Loucy (cell line): ENCODE data around the gene KDM4B.

Experiments
- H2AFZ ChIP-seq: fragments of 200-600 bp; sonication (generic); 2 replicates; pipeline ENCODE4 v1.6.0; 2016; ENCODE audit warnings: antibody characterized with exemption, mild to moderate bottlenecking, low read length, moderate library complexity
- H3F3A ChIP-seq: fragments of 200-600 bp; 2 replicates; pipeline ENCODE4 v1.6.0; 2016; ENCODE audit warnings: antibody characterized with exemption, low read depth, mild to moderate bottlenecking
- H3K27me3 ChIP-seq: fragments of 200-600 bp; sonication (generic); 2 replicates; pipeline ENCODE4 v1.6.1; 2014; ENCODE audit warnings: low read length, mild to moderate bottlenecking; ENCODE audit not compliant: insufficient read depth, poor library complexity, severe bottlenecking
- H3K36me3 ChIP-seq: fragments of 200-600 bp; sonication (generic); 2 replicates; pipeline ENCODE4 v1.6.1; 2016; ENCODE audit warnings: low read length; ENCODE audit not compliant: insufficient read depth
- H3K4me1 ChIP-seq: fragments of 200-600 bp; sonication (generic); 2 replicates; pipeline ENCODE4 v1.5.1; 2014; ENCODE audit warnings: low read length, mild to moderate bottlenecking; ENCODE audit not compliant: insufficient read depth, poor library complexity, severe bottlenecking
- H3K4me2 ChIP-seq: fragments of 200-600 bp; sonication (generic); 2 replicates; pipeline ENCODE4 v1.6.0; 2014; ENCODE audit warnings: antibody characterized with exemption, low read length, low read depth, mild to moderate bottlenecking; ENCODE audit not compliant: poor library complexity, severe bottlenecking
- H3K4me3 ChIP-seq: fragments of 200-600 bp; sonication (generic); 2 replicates; pipeline ENCODE4 v1.5.1; 2014; ENCODE audit warnings: low read length, mild to moderate bottlenecking, mixed read lengths; ENCODE audit not compliant: poor library complexity, severe bottlenecking
- H3K79me2 ChIP-seq: fragments of 200-600 bp; sonication (generic); 2 replicates; pipeline ENCODE4 v1.6.1; 2014; ENCODE audit warnings: low read length; ENCODE audit not compliant: insufficient read depth
- H3K9ac ChIP-seq: fragments of 200-600 bp; sonication (generic); 2 replicates; pipeline ENCODE4 v1.6.0; 2014; ENCODE audit warnings: mild to moderate bottlenecking, low read depth, low read length, moderate library complexity; ENCODE audit not compliant: poor library complexity, severe bottlenecking
- H3K9me2 ChIP-seq: fragments of 200-600 bp; sonication (generic); replicated peaks from 2 replicates; pipeline ENCODE4 v1.6.1; 2016; ENCODE audit warnings: low read depth, low read length, mixed read lengths
- H3K9me3 ChIP-seq: fragments of 200-600 bp; sonication (generic); 2 replicates; pipeline ENCODE4 v1.6.1; 2014; ENCODE audit warnings: mild to moderate bottlenecking, antibody characterized with exemption, low read length, low read depth; ENCODE audit not compliant: insufficient read depth
- H4K20me1 ChIP-seq: fragments of 200-600 bp; sonication (generic); 2 replicates; pipeline ENCODE4 v1.6.0; 2014; ENCODE audit warnings: antibody characterized with exemption, low read length, mild to moderate bottlenecking; ENCODE audit not compliant: insufficient read depth, poor library complexity, severe bottlenecking
- EZH2phosphoT487 ChIP-seq: fragments of 200-600 bp; IDR thresholded peaks from 2 replicates; pipeline ENCODE4 v1.6.1; 2018; ENCODE audit warnings: antibody characterized with exemption, mild to moderate bottlenecking, moderate library complexity, borderline replicate concordance
- TF ChIP-seq, protein P1 (sequence below): fragments of 200-600 bp; sonication (generic); conservative IDR thresholded peaks from 2 replicates; pipeline ENCODE4 v1.5.1; 2014; ENCODE audit warnings: mild to moderate bottlenecking, antibody characterized with exemption, low read length

Gene KDM4B

DNA sequence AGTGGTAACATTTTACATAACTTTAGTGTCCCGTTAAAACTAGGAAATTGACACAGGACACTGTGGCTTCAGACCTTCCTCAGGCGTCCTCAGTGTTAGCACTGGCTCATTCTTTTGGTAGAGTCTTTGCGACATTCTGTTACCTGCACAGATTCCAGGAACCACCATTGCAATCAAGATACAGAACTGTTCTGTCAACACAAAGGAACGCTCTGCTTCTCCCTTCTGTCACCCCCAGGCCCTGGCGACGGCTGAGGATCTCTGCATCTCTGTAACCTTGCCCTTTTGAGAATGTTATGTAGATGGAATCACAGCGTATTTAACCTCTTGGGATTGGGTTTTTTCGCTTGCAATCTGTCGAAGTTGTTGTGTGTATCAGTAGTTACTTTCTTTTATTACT lies 22.6 kb downstream of the KDM4B start:
- TF ChIP-seq EZH2phosphoT487, result no peak
- Histone ChIP-seq H2AFZ (no peak overlapping the region), H4K20me1 (peaks cover 71% of the 10 kb centered on the region), H3K9me3 (no peaks in the 10 kb centered on the region), H3K9ac (no peak overlapping the region), H3F3A (no peaks in the 10 kb centered on the region), H3K27me3 (no peaks in the 10 kb centered on the region), H3K9me2 (no peaks in the 10 kb centered on the region), H3K36me3 (peaks cover 15% of the 10 kb centered on the region; the same call in 1 of the 2 replicates), H3K4me3 (no peak overlapping the region), H3K4me2 (no peak overlapping the region), H3K79me2 (peaks cover 96% of the 10 kb centered on the region), H3K4me1 (no peaks in the 10 kb centered on the region)

DNA sequence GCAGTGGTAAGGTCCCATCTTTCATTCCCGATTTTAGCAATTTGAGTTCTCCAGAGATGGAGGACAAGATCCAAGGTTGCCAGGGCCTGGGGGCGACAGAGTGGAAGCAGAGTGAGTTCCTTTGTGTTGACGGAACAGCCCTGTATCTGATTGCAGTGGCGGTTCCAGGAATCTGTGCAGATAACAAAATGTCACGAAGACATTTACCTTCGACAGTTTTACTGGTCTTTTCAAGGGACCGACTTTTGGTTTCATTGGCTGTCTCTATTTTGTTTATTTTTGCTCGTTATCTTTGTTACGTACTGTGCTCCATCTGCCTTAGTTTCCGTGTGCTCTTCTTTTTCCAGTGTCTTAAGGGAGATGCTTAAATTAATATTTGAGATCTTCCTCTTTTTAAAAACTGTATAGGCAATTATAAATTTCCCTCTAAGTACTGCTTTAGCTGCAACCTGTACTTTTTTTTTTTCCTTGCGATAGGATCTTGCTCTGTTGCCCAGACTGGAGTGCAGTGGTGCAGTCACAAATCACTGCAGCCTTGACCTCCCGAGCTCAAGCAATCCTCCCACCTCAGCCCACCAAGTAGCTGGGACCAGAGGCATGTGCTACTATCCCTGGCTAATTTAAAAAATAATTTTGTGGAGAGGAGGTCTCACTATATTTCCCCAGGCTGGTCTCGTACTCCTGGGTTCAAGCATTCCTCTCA lies 23.2 kb downstream of the KDM4B start:
- peaks cover 77% of the 10 kb centered on the region for H4K20me1 ChIP-seq
- H3K9me2 ChIP-seq, result no peaks in the 10 kb centered on the region
- H2AFZ ChIP-seq, result no peak overlapping the region
- no peak for TF ChIP-seq EZH2phosphoT487
- TF ChIP-seq, protein P1, sequence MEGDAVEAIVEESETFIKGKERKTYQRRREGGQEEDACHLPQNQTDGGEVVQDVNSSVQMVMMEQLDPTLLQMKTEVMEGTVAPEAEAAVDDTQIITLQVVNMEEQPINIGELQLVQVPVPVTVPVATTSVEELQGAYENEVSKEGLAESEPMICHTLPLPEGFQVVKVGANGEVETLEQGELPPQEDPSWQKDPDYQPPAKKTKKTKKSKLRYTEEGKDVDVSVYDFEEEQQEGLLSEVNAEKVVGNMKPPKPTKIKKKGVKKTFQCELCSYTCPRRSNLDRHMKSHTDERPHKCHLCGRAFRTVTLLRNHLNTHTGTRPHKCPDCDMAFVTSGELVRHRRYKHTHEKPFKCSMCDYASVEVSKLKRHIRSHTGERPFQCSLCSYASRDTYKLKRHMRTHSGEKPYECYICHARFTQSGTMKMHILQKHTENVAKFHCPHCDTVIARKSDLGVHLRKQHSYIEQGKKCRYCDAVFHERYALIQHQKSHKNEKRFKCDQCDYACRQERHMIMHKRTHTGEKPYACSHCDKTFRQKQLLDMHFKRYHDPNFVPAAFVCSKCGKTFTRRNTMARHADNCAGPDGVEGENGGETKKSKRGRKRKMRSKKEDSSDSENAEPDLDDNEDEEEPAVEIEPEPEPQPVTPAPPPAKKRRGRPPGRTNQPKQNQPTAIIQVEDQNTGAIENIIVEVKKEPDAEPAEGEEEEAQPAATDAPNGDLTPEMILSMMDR, result no peak
- no peaks in the 10 kb centered on the region for H3F3A ChIP-seq
- H3K9me3 ChIP-seq, result no peaks in the 10 kb centered on the region
- H3K79me2 ChIP-seq, result peaks cover 97% of the 10 kb centered on the region
- no peaks in the 10 kb centered on the region for H3K4me1 ChIP-seq
- H3K36me3 ChIP-seq, result peaks cover 21% of the 10 kb centered on the region; the same call in 1 of the 2 replicates
- H3K27me3 ChIP-seq, result no peaks in the 10 kb centered on the region
- H3K9ac ChIP-seq, result no peak overlapping the region
- H3K4me2 ChIP-seq, result no peak overlapping the region
- H3K4me3 ChIP-seq, result no peak overlapping the region

DNA sequence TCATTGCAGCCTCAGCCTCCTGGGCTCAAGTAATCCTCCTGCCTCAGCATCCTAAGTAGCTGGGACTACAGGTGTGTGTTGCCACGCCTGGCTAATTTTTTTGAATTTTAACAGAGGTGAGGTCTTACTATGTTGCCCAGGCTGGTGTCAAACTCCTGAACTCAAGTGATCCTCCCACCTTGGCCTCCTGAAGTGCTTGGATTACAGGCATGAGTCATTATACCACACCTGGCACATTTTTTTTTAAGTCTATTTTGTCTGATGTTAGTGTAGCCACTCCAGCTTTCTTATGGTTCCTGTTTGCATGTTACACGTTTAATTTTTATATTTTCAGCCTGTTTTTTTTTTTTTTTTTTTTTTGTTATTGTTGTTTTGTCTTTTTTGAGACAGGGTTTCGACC lies 24.8 kb downstream of the KDM4B start:
- Histone ChIP-seq H3K4me1 (no peaks in the 10 kb centered on the region), H3K9me2 (no peaks in the 10 kb centered on the region), H2AFZ (no peak overlapping the region), H3K9me3 (no peaks in the 10 kb centered on the region), H3K36me3 (peaks cover 35% of the 10 kb centered on the region; the same call in 1 of the 2 replicates), H3F3A (no peaks in the 10 kb centered on the region), H3K4me2 (no peak overlapping the region), H3K27me3 (no peaks in the 10 kb centered on the region), H3K4me3 (no peak overlapping the region), H3K79me2 (peaks cover 98% of the 10 kb centered on the region), H3K9ac (no peak overlapping the region), H4K20me1 (peaks cover 80% of the 10 kb centered on the region)
- TF ChIP-seq EZH2phosphoT487, result no peak
- TF ChIP-seq, protein P1, result no peak

- Histone ChIP-seq H3K4me1 (no peaks in the 10 kb centered on the region), H3K27me3 (no peaks in the 10 kb centered on the region), H3K79me2 (peaks cover 93% of the 10 kb centered on the region), H3K9me2 (no peaks in the 10 kb centered on the region), H3K9ac (no peak overlapping the region), H3K4me2 (no peak overlapping the region), H2AFZ (no peak overlapping the region), H3K4me3 (no peak overlapping the region), H4K20me1 (peaks cover 67% of the 10 kb centered on the region), H3K36me3 (peaks cover 37% of the 10 kb centered on the region; the same call in 1 of the 2 replicates), H3F3A (no peaks in the 10 kb centered on the region), H3K9me3 (no peaks in the 10 kb centered on the region)
- no peak for TF ChIP-seq EZH2phosphoT487
- TF ChIP-seq, protein P1, result no peak
Measured at GRCh38 chr19:4996701-4997100, 27.8 kb downstream of the KDM4B start.
